Liver (tissue), 9 donors: ENCODE results near the gene KIAA1614. TPM values are rescaled to one million over a fixed set of nuclear protein-coding genes. Genes with fewer than 3 reads are reported as not detected.

Source experiments
- DNase-seq: peaks from one replicate; pipeline ENCODE4 v3.0.0-alpha.2; 2017; ENCODE audit warnings: low spot score
- H3K27ac ChIP-seq, 2 donors: one replicate each; pipeline ENCODE4 v1.7.0; 2013; ENCODE audit warnings: inconsistent platforms in 2 of 2, low read length in 2 of 2, control low read depth in 1 of 2, low read depth in 1 of 2, mild to moderate bottlenecking in 1 of 2
- H3K27me3 ChIP-seq, 4 donors: one replicate each; pipeline versions ENCODE4 v1.6.1 to v1.7.0; 2013; ENCODE audit warnings: low read length in 3 of 4, inconsistent platforms in 1 of 4, mild to moderate bottlenecking in 1 of 4, moderate library complexity in 1 of 4; ENCODE audit not compliant: control insufficient read depth in 4 of 4, insufficient read depth in 4 of 4
- H3K36me3 ChIP-seq, 4 donors: one replicate each; pipeline versions ENCODE4 v1.6.1 to v1.7.0; 2013; ENCODE audit warnings: low read length in 3 of 4, mild to moderate bottlenecking in 3 of 4, low read depth in 1 of 4, moderate library complexity in 1 of 4; ENCODE audit not compliant: control insufficient read depth in 4 of 4, insufficient read depth in 3 of 4
- H3K4me1 ChIP-seq, 4 donors: one replicate each; pipeline versions ENCODE4 v1.6.1 to v1.7.0; 2013; ENCODE audit warnings: low read length in 3 of 4, mild to moderate bottlenecking in 3 of 4, moderate library complexity in 1 of 4; ENCODE audit not compliant: control insufficient read depth in 4 of 4, insufficient read depth in 4 of 4
- H3K4me3 ChIP-seq, 3 donors: one replicate each; pipeline versions ENCODE4 v1.6.1 to v1.7.0; 2013; ENCODE audit warnings: low read length in 3 of 3, control low read depth in 1 of 3, low read depth in 1 of 3, mild to moderate bottlenecking in 1 of 3
- H3K9ac ChIP-seq, 2 donors: one replicate each; pipeline ENCODE4 v1.7.0; 2013; ENCODE audit warnings: low read length in 2 of 2, mild to moderate bottlenecking in 2 of 2, moderate library complexity in 2 of 2, control low read depth in 1 of 2, low read depth in 1 of 2
- H3K9me3 ChIP-seq, 4 donors: one replicate each; pipeline versions ENCODE4 v1.6.1 to v1.7.0; 2013; ENCODE audit warnings: low read length in 3 of 4; ENCODE audit not compliant: control insufficient read depth in 4 of 4
- EGR1 ChIP-seq, 2 donors: IDR thresholded peaks; 2 replicates each; pipeline ENCODE4 v1.6.1; 2016 to 2018; ENCODE audit warnings: antibody characterized with exemption in 2 of 2, low read depth in 2 of 2
- FOXA1 ChIP-seq: IDR thresholded peaks from 2 replicates; pipeline ENCODE4 v1.6.1; 2016; ENCODE audit warnings: antibody characterized with exemption
- FOXA2 ChIP-seq: IDR thresholded peaks from 2 replicates; pipeline ENCODE4 v1.6.1; 2016; ENCODE audit warnings: antibody characterized with exemption
- GABPA ChIP-seq, 2 donors: IDR thresholded peaks in 1 of 2; conservative IDR thresholded peaks in 1 of 2; 2 replicates each; pipeline ENCODE4 v1.6.1; 2016; ENCODE audit warnings: antibody characterized with exemption in 2 of 2, mild to moderate bottlenecking in 1 of 2, moderate library complexity in 1 of 2
- HNF4A ChIP-seq, 2 donors: conservative IDR thresholded peaks; 2 replicates each; pipeline ENCODE4 v1.6.1; 2016; ENCODE audit warnings: antibody characterized with exemption in 2 of 2, mild to moderate bottlenecking in 2 of 2
- HNF4G ChIP-seq: IDR thresholded peaks from 2 replicates; pipeline ENCODE4 v1.6.1; 2016; ENCODE audit warnings: antibody characterized with exemption
- JUND ChIP-seq, 2 donors: IDR thresholded peaks; 2 replicates each; pipeline ENCODE4 v1.6.1; 2016; ENCODE audit warnings: antibody characterized with exemption in 2 of 2
- MAX ChIP-seq: IDR thresholded peaks from 2 replicates; pipeline ENCODE4 v1.6.1; 2016; ENCODE audit warnings: antibody characterized with exemption
- NR2F2 ChIP-seq: IDR thresholded peaks from 2 replicates; pipeline ENCODE4 v1.6.1; 2016; ENCODE audit warnings: antibody characterized with exemption
- RAD21 ChIP-seq, 2 donors: IDR thresholded peaks; 2 replicates each; pipeline ENCODE4 v1.6.1; 2016; ENCODE audit warnings: antibody characterized with exemption in 2 of 2, mild to moderate bottlenecking in 2 of 2
- REST ChIP-seq: IDR thresholded peaks from 2 replicates; pipeline ENCODE4 v1.6.1; 2016; ENCODE audit warnings: antibody characterized with exemption, mild to moderate bottlenecking
- RXRA ChIP-seq, 2 donors: IDR thresholded peaks; 2 replicates each; pipeline ENCODE4 v1.6.1; 2017 to 2018; ENCODE audit warnings: antibody characterized with exemption in 2 of 2, mild to moderate bottlenecking in 1 of 2
- SP1 ChIP-seq: IDR thresholded peaks from 2 replicates; pipeline ENCODE4 v1.6.1; 2018; ENCODE audit warnings: antibody characterized with exemption, mild to moderate bottlenecking
- TAF1 ChIP-seq: conservative IDR thresholded peaks from 2 replicates; pipeline ENCODE4 v1.6.1; 2016; ENCODE audit warnings: antibody characterized with exemption, mild to moderate bottlenecking
- YY1 ChIP-seq: IDR thresholded peaks from 2 replicates; pipeline ENCODE4 v1.6.1; 2016; ENCODE audit warnings: antibody characterized with exemption, mild to moderate bottlenecking
- WGBS: extraction: QIAGEN DNeasy Blood & Tissue Kit; methylation state at CpG from one replicate; pipeline ENCODE4 v1.1.7; 2013; 5-methylcytosine and 5-hydroxymethylcytosine counted together
- polyA plus RNA-seq, 2 donors: library from polyadenylated mRNA; stranded (reverse) in 1 of 2; unstranded in 1 of 2; fragments of 200-250 nt in 1 of 2; fragments of >200 nt in 1 of 2; fragmentation: Nextera tagmentation in 1 of 2; extraction: Ambion mirVana in 1 of 2; gene quantifications; one replicate each; pipeline versions ENCODE4 v1.2.1 to v1.2.3, GENCODE V29; 2013 to 2015
- total RNA-seq, 2 donors: library from RNA; depleted of rRNA; stranded (reverse); fragments of >200 nt; gene quantifications; one replicate each; pipeline ENCODE4 v1.2.3, GENCODE V29; 2014
- TF ChIP-seq, protein P1 (sequence below): fragments of 150-350 bp; IDR thresholded peaks from 2 replicates; pipeline ENCODE4 v1.5.1; 2017; ENCODE audit warnings: improper control_type of control experiment, low read depth, low read length; ENCODE audit not compliant: missing input control
- TF ChIP-seq, protein P2 (sequence below): IDR thresholded peaks from 2 replicates; pipeline ENCODE4 v1.6.1; 2016; ENCODE audit warnings: antibody characterized with exemption
- TF ChIP-seq, protein P3 (sequence below): IDR thresholded peaks from 2 replicates; pipeline ENCODE4 v1.6.1; 2016; ENCODE audit warnings: antibody characterized with exemption
- donor health status: healthy.
- donor health status: healthy.
- donor health status: healthy.
- donor health status: healthy.
- donor health status: healthy.

KIAA1614 gene
- total and polyA plus RNA-seq, 4 donors, result 0.21 to 1.1 (median 0.40) TPM

- H3K4me3 ChIP-seq, result no peak overlapping the region
- peaks cover 0 to 2% (median 0%) of the 10 kb centered on the region in 4 donors for H3K4me1 ChIP-seq
- 58% methylated on average over 5 of the region's 5 CpGs for WGBS
- H3K9me3 ChIP-seq, result no peaks in the 10 kb centered on the region
- no peak overlapping the region for H3K27ac ChIP-seq
- TF ChIP-seq RAD21 (IDR thresholded peaks at IDR 0.05) (no peak), RXRA (IDR thresholded peaks at IDR 0.05) (no peak), GABPA (IDR thresholded peaks at IDR 0.05 in 1 of 2, conservative IDR thresholded peaks at IDR 0.05 in 1 of 2) (no peak), YY1 (no peak), NR2F2 (no peak), HNF4G (no peak), FOXA2 (no peak), EGR1 (IDR thresholded peaks at IDR 0.05; ENCODE audit: low read depth in 2 of 2) (no peak), HNF4A (conservative IDR thresholded peaks at IDR 0.05) (no peak), SP1 (no peak), MAX (no peak), REST (no peak), FOXA1 (no peak)
- TF ChIP-seq, protein P1, sequence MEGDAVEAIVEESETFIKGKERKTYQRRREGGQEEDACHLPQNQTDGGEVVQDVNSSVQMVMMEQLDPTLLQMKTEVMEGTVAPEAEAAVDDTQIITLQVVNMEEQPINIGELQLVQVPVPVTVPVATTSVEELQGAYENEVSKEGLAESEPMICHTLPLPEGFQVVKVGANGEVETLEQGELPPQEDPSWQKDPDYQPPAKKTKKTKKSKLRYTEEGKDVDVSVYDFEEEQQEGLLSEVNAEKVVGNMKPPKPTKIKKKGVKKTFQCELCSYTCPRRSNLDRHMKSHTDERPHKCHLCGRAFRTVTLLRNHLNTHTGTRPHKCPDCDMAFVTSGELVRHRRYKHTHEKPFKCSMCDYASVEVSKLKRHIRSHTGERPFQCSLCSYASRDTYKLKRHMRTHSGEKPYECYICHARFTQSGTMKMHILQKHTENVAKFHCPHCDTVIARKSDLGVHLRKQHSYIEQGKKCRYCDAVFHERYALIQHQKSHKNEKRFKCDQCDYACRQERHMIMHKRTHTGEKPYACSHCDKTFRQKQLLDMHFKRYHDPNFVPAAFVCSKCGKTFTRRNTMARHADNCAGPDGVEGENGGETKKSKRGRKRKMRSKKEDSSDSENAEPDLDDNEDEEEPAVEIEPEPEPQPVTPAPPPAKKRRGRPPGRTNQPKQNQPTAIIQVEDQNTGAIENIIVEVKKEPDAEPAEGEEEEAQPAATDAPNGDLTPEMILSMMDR, result no peak
- TF ChIP-seq, protein P2, sequence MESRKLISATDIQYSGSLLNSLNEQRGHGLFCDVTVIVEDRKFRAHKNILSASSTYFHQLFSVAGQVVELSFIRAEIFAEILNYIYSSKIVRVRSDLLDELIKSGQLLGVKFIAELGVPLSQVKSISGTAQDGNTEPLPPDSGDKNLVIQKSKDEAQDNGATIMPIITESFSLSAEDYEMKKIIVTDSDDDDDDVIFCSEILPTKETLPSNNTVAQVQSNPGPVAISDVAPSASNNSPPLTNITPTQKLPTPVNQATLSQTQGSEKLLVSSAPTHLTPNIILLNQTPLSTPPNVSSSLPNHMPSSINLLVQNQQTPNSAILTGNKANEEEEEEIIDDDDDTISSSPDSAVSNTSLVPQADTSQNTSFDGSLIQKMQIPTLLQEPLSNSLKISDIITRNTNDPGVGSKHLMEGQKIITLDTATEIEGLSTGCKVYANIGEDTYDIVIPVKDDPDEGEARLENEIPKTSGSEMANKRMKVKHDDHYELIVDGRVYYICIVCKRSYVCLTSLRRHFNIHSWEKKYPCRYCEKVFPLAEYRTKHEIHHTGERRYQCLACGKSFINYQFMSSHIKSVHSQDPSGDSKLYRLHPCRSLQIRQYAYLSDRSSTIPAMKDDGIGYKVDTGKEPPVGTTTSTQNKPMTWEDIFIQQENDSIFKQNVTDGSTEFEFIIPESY, result no peak
- TF ChIP-seq, protein P3, sequence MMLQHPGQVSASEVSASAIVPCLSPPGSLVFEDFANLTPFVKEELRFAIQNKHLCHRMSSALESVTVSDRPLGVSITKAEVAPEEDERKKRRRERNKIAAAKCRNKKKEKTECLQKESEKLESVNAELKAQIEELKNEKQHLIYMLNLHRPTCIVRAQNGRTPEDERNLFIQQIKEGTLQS, result no peak
- H3K27me3 ChIP-seq, result no peaks in the 10 kb centered on the region
- no peak overlapping the region for H3K9ac ChIP-seq
- H3K36me3 ChIP-seq, result no peaks in the 10 kb centered on the region
- DNase-seq, result no peak
Observed at GRCh38 chr1:180892272-180892671, 20.4 kb upstream of the KIAA1614 start.

DNA sequence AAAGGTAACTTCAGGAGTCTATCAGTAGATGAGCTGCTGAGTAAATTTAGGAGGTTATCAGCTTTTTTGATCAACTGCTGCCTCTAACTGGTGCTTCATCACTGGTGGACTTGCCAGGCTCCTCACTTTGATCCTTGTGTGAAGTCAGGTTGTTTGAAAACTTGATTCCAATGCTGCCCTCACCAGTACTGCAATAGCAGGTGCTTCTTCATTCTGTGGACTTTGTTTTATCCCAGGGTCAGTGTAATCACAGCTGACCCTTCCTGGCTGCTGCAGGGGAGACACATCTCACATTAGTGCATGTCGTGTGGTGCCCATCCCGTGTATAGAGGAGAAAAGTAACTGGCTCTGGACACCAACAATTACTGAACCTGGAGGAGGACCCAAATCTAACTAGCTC, 20.0 kb upstream of the KIAA1614 start:
- Histone ChIP-seq H3K4me1 (peaks cover 0 to 2% (median 0%) of the 10 kb centered on the region in 4 donors), H3K4me3 (no peak overlapping the region), H3K36me3 (no peaks in the 10 kb centered on the region), H3K27me3 (no peaks in the 10 kb centered on the region), H3K9me3 (no peaks in the 10 kb centered on the region), H3K27ac (no peak overlapping the region), H3K9ac (no peak overlapping the region)
- TF ChIP-seq, protein P3, result no peak
- TF ChIP-seq RAD21 (IDR thresholded peaks at IDR 0.05), result no peak
- TF ChIP-seq TAF1, result no peak
- TF ChIP-seq YY1, result no peak
- TF ChIP-seq MAX, result no peak
- no peak for TF ChIP-seq RXRA (IDR thresholded peaks at IDR 0.05)
- TF ChIP-seq JUND (IDR thresholded peaks at IDR 0.05), result no peak
- TF ChIP-seq SP1, result no peak
- TF ChIP-seq GABPA (IDR thresholded peaks at IDR 0.05 in 1 of 2, conservative IDR thresholded peaks at IDR 0.05 in 1 of 2), result no peak
- TF ChIP-seq REST, result no peak
- TF ChIP-seq EGR1 (IDR thresholded peaks at IDR 0.05; ENCODE audit: low read depth in 2 of 2), result no peak
- DNase-seq, result no peak
- WGBS, result 62% methylated on average over 2 of the region's 2 CpGs
